Non-pigmented ciliary epithelial cell (primary cell): ENCODE data around the gene RNFT2.
"Not testable (repeated sequence)": the region's sequence is repeated elsewhere in the genome, so short reads cannot be mapped to it uniquely, and the experiment has no call there.

ENCODE experiments used
- DNase-seq: peaks from one replicate; pipeline ENCODE4 v3.0.0-alpha.2; 2010; ENCODE audit warnings: low read depth

Gene RNFT2

GRCh38 chr12:116794725-116795124 lies 56.6 kb downstream of the RNFT2 start:
- no peak for DNase-seq

- no peak for DNase-seq
Measured at GRCh38 chr12:116797885-116798284, 59.8 kb downstream of the RNFT2 start.

GRCh38 chr12:116798719-116799118 lies 60.6 kb downstream of the RNFT2 start:
- no peak for DNase-seq

- DNase-seq = no peak
Measured at GRCh38 chr12:116799955-116800354, 61.8 kb downstream of the RNFT2 start.

GRCh38 chr12:116800918-116801317 lies 62.8 kb downstream of the RNFT2 start:
- no peak for DNase-seq

- DNase-seq = no peak
Measured at GRCh38 chr12:116802018-116802417, 63.9 kb downstream of the RNFT2 start.

- no peak for DNase-seq
Measured at GRCh38 chr12:116803013-116803736, 65.1 kb downstream of the RNFT2 start.

GRCh38 chr12:116804051-116804450 lies 65.9 kb downstream of the RNFT2 start:
- no peak for DNase-seq

GRCh38 chr12:116806845-116807440 lies 68.8 kb downstream of the RNFT2 start:
- DNase-seq = no peak

GRCh38 chr12:116807546-116807945 lies 69.4 kb downstream of the RNFT2 start:
- DNase-seq = no peak

- no peak for DNase-seq
Measured at GRCh38 chr12:116808113-116809105, 70.3 kb downstream of the RNFT2 start.

GRCh38 chr12:116812238-116812637 lies 74.1 kb downstream of the RNFT2 start:
- no peak for DNase-seq

GRCh38 chr12:116813271-116814041 lies 75.3 kb downstream of the RNFT2 start:
- no peak for DNase-seq

- not testable (repeated sequence) for DNase-seq
Measured at GRCh38 chr12:116814766-116815165, 76.7 kb downstream of the RNFT2 start.

- DNase-seq = no peak
Measured at GRCh38 chr12:116818341-116818856, 80.3 kb downstream of the RNFT2 start.

GRCh38 chr12:116818948-116819832 lies 81.1 kb downstream of the RNFT2 start:
- peak; percentile 55 for DNase-seq

- no peak for DNase-seq
Measured at GRCh38 chr12:116820064-116820656, 82.0 kb downstream of the RNFT2 start.

GRCh38 chr12:116821291-116821690 lies 83.2 kb downstream of the RNFT2 start:
- no peak for DNase-seq

- DNase-seq = no peak
Measured at GRCh38 chr12:116827432-116827831, 89.3 kb downstream of the RNFT2 start.

GRCh38 chr12:116832353-116832752 lies 94.2 kb downstream of the RNFT2 start:
- no peak for DNase-seq
